ENCODE data around the gene CD101.

GRCh38 chr1:116958110-116958509 lies 43.5 kb upstream of the CD101 start:
- TF ChIP-seq CTCF (IDR thresholded peaks at IDR 0.05) = no peak
- TF ChIP-seq POLR2AphosphoS5 (IDR thresholded peaks at IDR 0.05) = no peak
- no peak for TF ChIP-seq POLR2A (IDR thresholded peaks at IDR 0.05)
